NCI-H748 (cell line): ENCODE measurements around the gene OR2B6.
"Not testable (repeated sequence)": the region's sequence is repeated elsewhere in the genome, so short reads cannot be mapped to it uniquely, and the experiment has no call there.

Experiments used
- DNase-seq: peaks from one replicate; lab custom pipeline; 2025; ENCODE audit not compliant: unreplicated experiment; lab: John Stamatoyannopoulos, UW

Gene OR2B6

GRCh38 chr6:27956941-27957340, at the start of gene OR2B6:
Gene OR2B6, plus strand, starts transcription at chr6:27957241. Its CDS starts 0 bp downstream, at chr6:27957241.
- DNase-seq = no peak

GRCh38 chr6:27908017-27908416, 49.0 kb upstream of the OR2B6 start:
- no peak for DNase-seq

- DNase-seq = no peak
Measured at GRCh38 chr6:27911956-27912446, 45.0 kb upstream of the OR2B6 start, which contains the start of gene OR2B2. Gene OR2B2, minus strand, starts transcription at chr6:27912396. Its CDS starts 77 bp downstream, at chr6:27912319.

GRCh38 chr6:27922949-27923348, 34.1 kb upstream of the OR2B6 start:
- no peak for DNase-seq

GRCh38 chr6:27924179-27924578, 32.9 kb upstream of the OR2B6 start:
- no peak for DNase-seq

GRCh38 chr6:27928041-27928440, 29.0 kb upstream of the OR2B6 start:
- DNase-seq = not testable (repeated sequence)

GRCh38 chr6:27929930-27930329, 27.1 kb upstream of the OR2B6 start:
- not testable (repeated sequence) for DNase-seq

- no peak for DNase-seq
Measured at GRCh38 chr6:27931209-27931608, 25.8 kb upstream of the OR2B6 start.

GRCh38 chr6:27940766-27941165, 16.3 kb upstream of the OR2B6 start:
- no peak for DNase-seq

GRCh38 chr6:27943072-27943471, 14.0 kb upstream of the OR2B6 start:
- DNase-seq = peak; percentile 24

- DNase-seq = no peak
Measured at GRCh38 chr6:27948237-27948636, 8.8 kb upstream of the OR2B6 start.

- no peak for DNase-seq
Measured at GRCh38 chr6:27951040-27951439, 6.0 kb upstream of the OR2B6 start.

GRCh38 chr6:27957516-27957915, 475 bp downstream of the OR2B6 start:
- DNase-seq = no peak

- DNase-seq = no peak
Measured at GRCh38 chr6:27962506-27962905, 5.5 kb downstream of the OR2B6 start.

GRCh38 chr6:27966044-27966443, 9.0 kb downstream of the OR2B6 start:
- no peak for DNase-seq

- no peak for DNase-seq
Measured at GRCh38 chr6:27966816-27967426, 9.9 kb downstream of the OR2B6 start.

- no peak for DNase-seq
Measured at GRCh38 chr6:27970444-27970843, 13.4 kb downstream of the OR2B6 start.

GRCh38 chr6:27972750-27973149, 15.7 kb downstream of the OR2B6 start:
- DNase-seq = no peak

GRCh38 chr6:27977387-27977786, 20.3 kb downstream of the OR2B6 start:
- DNase-seq = no peak

- DNase-seq = no peak
Measured at GRCh38 chr6:27978705-27979104, 21.7 kb downstream of the OR2B6 start.

- DNase-seq = peak; percentile 10
Measured at GRCh38 chr6:27980111-27980510, 23.1 kb downstream of the OR2B6 start.

- no peak for DNase-seq
Measured at GRCh38 chr6:27986928-27987725, 30.1 kb downstream of the OR2B6 start.
